Measurements from ENCODE around the gene RTBDN.
A peak's percentile ranks its signal among the peaks of the same experiment; 100 is the strongest.

The RTBDN gene

GRCh38 chr19:12837225-12837624, 2.8 kb upstream of the RTBDN start:
- TF ChIP-seq TAF1 (IDR thresholded peaks at IDR 0.05; ENCODE audit: low read depth), result no peak
- TF ChIP-seq USF1 (IDR thresholded peaks at IDR 0.05), result no peak
- TF ChIP-seq TEAD4 (IDR thresholded peaks at IDR 0.05), result no peak

DNA sequence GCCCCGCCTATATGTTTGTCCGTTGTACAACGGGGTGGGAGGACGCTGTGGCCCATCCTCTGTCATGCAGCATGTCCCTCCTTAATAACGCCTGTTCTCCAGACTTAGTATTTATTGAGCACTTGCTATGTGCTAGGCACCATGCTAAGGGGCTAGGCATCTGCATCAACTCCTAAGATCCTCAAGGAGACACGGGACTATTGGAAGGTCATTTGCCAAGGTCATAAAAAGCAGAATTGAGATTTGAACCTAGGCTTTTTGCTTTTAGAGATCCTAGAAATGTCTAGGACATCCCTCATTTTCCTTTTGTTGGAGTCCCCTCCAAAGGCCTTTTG, 2.1 kb upstream of the RTBDN start:
- TF ChIP-seq TCF12 (IDR thresholded peaks at IDR 0.05; ENCODE audit: low read depth) (no peak), FOXM1 (IDR thresholded peaks at IDR 0.05; ENCODE audit: borderline replicate concordance, low read depth) (no peak), USF1 (IDR thresholded peaks at IDR 0.05) (no peak), RAD21 (IDR thresholded peaks at IDR 0.05; ENCODE audit: low read depth) (no peak), EGR1 (IDR thresholded peaks at IDR 0.05) (no peak), EP300 (IDR thresholded peaks at IDR 0.05; ENCODE audit: borderline replicate concordance) (no peak), TEAD4 (IDR thresholded peaks at IDR 0.05) (no peak), TAF1 (IDR thresholded peaks at IDR 0.05; ENCODE audit: low read depth) (no peak), CREB1 (IDR thresholded peaks at IDR 0.05; ENCODE audit: low read depth) (no peak), NFIC (IDR thresholded peaks at IDR 0.05) (no peak), CEBPB (IDR thresholded peaks at IDR 0.05) (no peak), MAX (IDR thresholded peaks at IDR 0.05) (no peak), ZBTB7A (IDR thresholded peaks at IDR 0.05; ENCODE audit: low read depth) (no peak), YY1 (IDR thresholded peaks at IDR 0.05; ENCODE audit: low read depth) (no peak)
- TF ChIP-seq, protein P1, sequence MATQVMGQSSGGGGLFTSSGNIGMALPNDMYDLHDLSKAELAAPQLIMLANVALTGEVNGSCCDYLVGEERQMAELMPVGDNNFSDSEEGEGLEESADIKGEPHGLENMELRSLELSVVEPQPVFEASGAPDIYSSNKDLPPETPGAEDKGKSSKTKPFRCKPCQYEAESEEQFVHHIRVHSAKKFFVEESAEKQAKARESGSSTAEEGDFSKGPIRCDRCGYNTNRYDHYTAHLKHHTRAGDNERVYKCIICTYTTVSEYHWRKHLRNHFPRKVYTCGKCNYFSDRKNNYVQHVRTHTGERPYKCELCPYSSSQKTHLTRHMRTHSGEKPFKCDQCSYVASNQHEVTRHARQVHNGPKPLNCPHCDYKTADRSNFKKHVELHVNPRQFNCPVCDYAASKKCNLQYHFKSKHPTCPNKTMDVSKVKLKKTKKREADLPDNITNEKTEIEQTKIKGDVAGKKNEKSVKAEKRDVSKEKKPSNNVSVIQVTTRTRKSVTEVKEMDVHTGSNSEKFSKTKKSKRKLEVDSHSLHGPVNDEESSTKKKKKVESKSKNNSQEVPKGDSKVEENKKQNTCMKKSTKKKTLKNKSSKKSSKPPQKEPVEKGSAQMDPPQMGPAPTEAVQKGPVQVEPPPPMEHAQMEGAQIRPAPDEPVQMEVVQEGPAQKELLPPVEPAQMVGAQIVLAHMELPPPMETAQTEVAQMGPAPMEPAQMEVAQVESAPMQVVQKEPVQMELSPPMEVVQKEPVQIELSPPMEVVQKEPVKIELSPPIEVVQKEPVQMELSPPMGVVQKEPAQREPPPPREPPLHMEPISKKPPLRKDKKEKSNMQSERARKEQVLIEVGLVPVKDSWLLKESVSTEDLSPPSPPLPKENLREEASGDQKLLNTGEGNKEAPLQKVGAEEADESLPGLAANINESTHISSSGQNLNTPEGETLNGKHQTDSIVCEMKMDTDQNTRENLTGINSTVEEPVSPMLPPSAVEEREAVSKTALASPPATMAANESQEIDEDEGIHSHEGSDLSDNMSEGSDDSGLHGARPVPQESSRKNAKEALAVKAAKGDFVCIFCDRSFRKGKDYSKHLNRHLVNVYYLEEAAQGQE (IDR thresholded peaks at IDR 0.05; ENCODE audit: low read depth), result no peak

GRCh38 chr19:12834976-12835757, 788 bp upstream of the RTBDN start:
- TF ChIP-seq YY1 (IDR thresholded peaks at IDR 0.05; ENCODE audit: low read depth), result no peak
- TF ChIP-seq, protein P1 (IDR thresholded peaks at IDR 0.05; ENCODE audit: low read depth), result no peak
- peak; percentile 50; the same call in 1 of the 2 replicates for TF ChIP-seq EGR1 (IDR thresholded peaks at IDR 0.05)
- TF ChIP-seq TEAD4 (IDR thresholded peaks at IDR 0.05), result no peak

GRCh38 chr19:12833738-12834565, 427 bp downstream of the RTBDN start:
- TF ChIP-seq TAF1 (IDR thresholded peaks at IDR 0.05; ENCODE audit: low read depth) (no peak), MAX (IDR thresholded peaks at IDR 0.05) (no peak), FOXM1 (IDR thresholded peaks at IDR 0.05; ENCODE audit: borderline replicate concordance, low read depth) (no peak), TCF12 (IDR thresholded peaks at IDR 0.05; ENCODE audit: low read depth) (0 out of 2 replicates have a peak, but pooled peaks have one; percentile 11), ZBTB7A (IDR thresholded peaks at IDR 0.05; ENCODE audit: low read depth) (peak; percentile 70; the same call in 1 of the 2 replicates), YY1 (IDR thresholded peaks at IDR 0.05; ENCODE audit: low read depth) (peak; percentile 54; the same call in 1 of the 2 replicates)

- TF ChIP-seq ZBTB7A (IDR thresholded peaks at IDR 0.05; ENCODE audit: low read depth), result 0 out of 2 replicates have a peak, but pooled peaks have one; percentile 3
- TF ChIP-seq EP300 (IDR thresholded peaks at IDR 0.05; ENCODE audit: borderline replicate concordance), result no peak
Observed at GRCh38 chr19:12833418-12833737, 1.0 kb downstream of the RTBDN start.

- TF ChIP-seq, protein P1 (IDR thresholded peaks at IDR 0.05; ENCODE audit: low read depth), result no peak
- TF ChIP-seq MAX (IDR thresholded peaks at IDR 0.05) (no peak), TEAD4 (IDR thresholded peaks at IDR 0.05) (no peak), USF1 (IDR thresholded peaks at IDR 0.05) (no peak), CREB1 (IDR thresholded peaks at IDR 0.05; ENCODE audit: low read depth) (no peak), CEBPB (IDR thresholded peaks at IDR 0.05) (no peak), NFIC (IDR thresholded peaks at IDR 0.05) (no peak), TAF1 (IDR thresholded peaks at IDR 0.05; ENCODE audit: low read depth) (no peak), TCF12 (IDR thresholded peaks at IDR 0.05; ENCODE audit: low read depth) (no peak), RAD21 (IDR thresholded peaks at IDR 0.05; ENCODE audit: low read depth) (no peak), EP300 (IDR thresholded peaks at IDR 0.05; ENCODE audit: borderline replicate concordance) (no peak)
Observed at GRCh38 chr19:12828494-12828893, 5.9 kb downstream of the RTBDN start.
